Measurements from ENCODE around the gene MT3. TPM values are rescaled to one million over a fixed set of nuclear protein-coding genes. Genes with fewer than 3 reads are reported as not detected.

MT3 gene
- total and polyA plus RNA-seq, 2 of the 13 experiments (the other 11 are each of a cell fraction or from before 2014, with no cell fraction given) = not detected

- TF ChIP-seq SOX5 (CRISPR knock-in tag; IDR thresholded peaks at IDR 0.05; ENCODE audit: borderline replicate concordance) (peak; percentile 70), MYNN (CRISPR knock-in tag; IDR thresholded peaks at IDR 0.05; ENCODE audit: low read depth) (no peak), FOXA1 (IDR thresholded peaks at IDR 0.05) (no peak), FOXA1 (CRISPR knock-in tag; IDR thresholded peaks at IDR 0.05) (peak; percentile 16; the same call in 1 of the 2 replicates), SKI (IDR thresholded peaks at IDR 0.05; ENCODE audit: partially characterized antibody) (peak; percentile 28), MXD3 (CRISPR knock-in tag; IDR thresholded peaks at IDR 0.05) (peak; percentile 81; the same call in 1 of the 2 replicates), PTBP1 (IDR thresholded peaks at IDR 0.05; ENCODE audit: low read depth, low read length, poor library complexity, severe bottlenecking) (no peak), ZNF574 (CRISPR knock-in tag; IDR thresholded peaks at IDR 0.05) (peak; percentile 73), ZSCAN5A (CRISPR knock-in tag; IDR thresholded peaks at IDR 0.05; ENCODE audit: borderline replicate concordance) (0 out of 2 replicates have a peak, but pooled peaks have one; percentile 47), SP5 (CRISPR knock-in tag; IDR thresholded peaks at IDR 0.05; ENCODE audit: borderline replicate concordance, low read depth) (peak; percentile 91), ZKSCAN8 (CRISPR knock-in tag; IDR thresholded peaks at IDR 0.05; ENCODE audit: borderline replicate concordance) (peak; percentile 24), ZNF510 (CRISPR knock-in tag; IDR thresholded peaks at IDR 0.05; ENCODE audit: low read depth) (no peak), RFX5 (IDR thresholded peaks at IDR 0.05; ENCODE audit: low read depth, low read length) (0 out of 2 replicates have a peak, but pooled peaks have one; percentile 12), ZFP90 (CRISPR knock-in tag; IDR thresholded peaks at IDR 0.05; ENCODE audit: borderline replicate concordance) (peak; percentile 25; the same call in 1 of the 2 replicates), ZNF780A (CRISPR knock-in tag; IDR thresholded peaks at IDR 0.05) (0 out of 2 replicates have a peak, but pooled peaks have one; percentile 3), HIVEP1 (CRISPR knock-in tag; IDR thresholded peaks at IDR 0.05) (peak; percentile 83; the same call in 1 of the 2 replicates), TMF1 (CRISPR knock-in tag; IDR thresholded peaks at IDR 0.05; ENCODE audit: low read depth) (0 out of 2 replicates have a peak, but pooled peaks have one; percentile 27), ZFY (CRISPR knock-in tag; IDR thresholded peaks at IDR 0.05) (peak; percentile 88), ZNF292 (CRISPR knock-in tag; IDR thresholded peaks at IDR 0.05; ENCODE audit: borderline replicate concordance, low read depth) (peak; percentile 74), U2AF2 (IDR thresholded peaks at IDR 0.05; ENCODE audit: low read depth, low read length) (no peak), ZNF3 (CRISPR knock-in tag; IDR thresholded peaks at IDR 0.05) (no peak), AGO1 (IDR thresholded peaks at IDR 0.05; ENCODE audit: low read depth, low read length, poor library complexity, severe bottlenecking) (no peak)
- TF ChIP-seq, protein P1, sequence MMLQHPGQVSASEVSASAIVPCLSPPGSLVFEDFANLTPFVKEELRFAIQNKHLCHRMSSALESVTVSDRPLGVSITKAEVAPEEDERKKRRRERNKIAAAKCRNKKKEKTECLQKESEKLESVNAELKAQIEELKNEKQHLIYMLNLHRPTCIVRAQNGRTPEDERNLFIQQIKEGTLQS (CRISPR knock-in tag; IDR thresholded peaks at IDR 0.05) = peak; percentile 51; the same call in 1 of the 2 replicates
- TF ChIP-seq, protein P2, sequence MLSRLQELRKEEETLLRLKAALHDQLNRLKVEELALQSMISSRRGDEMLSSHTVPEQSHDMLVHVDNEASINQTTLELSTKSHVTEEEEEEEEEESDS (CRISPR knock-in tag; IDR thresholded peaks at IDR 0.05; ENCODE audit: borderline replicate concordance) = no peak; the same call in 1 of the 2 replicates
- TF ChIP-seq, protein P3, sequence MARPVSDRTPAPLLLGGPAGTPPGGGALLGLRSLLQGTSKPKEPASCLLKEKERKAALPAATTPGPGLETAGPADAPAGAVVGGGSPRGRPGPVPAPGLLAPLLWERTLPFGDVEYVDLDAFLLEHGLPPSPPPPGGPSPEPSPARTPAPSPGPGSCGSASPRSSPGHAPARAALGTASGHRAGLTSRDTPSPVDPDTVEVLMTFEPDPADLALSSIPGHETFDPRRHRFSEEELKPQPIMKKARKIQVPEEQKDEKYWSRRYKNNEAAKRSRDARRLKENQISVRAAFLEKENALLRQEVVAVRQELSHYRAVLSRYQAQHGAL (CRISPR knock-in tag; IDR thresholded peaks at IDR 0.05; ENCODE audit: not compliant biosample characterization) = peak; percentile 13
Measured at GRCh38 chr16:56607109-56607618, 17.8 kb downstream of the MT3 start (continued).

All from HepG2 (cell line).